ENCODE results near the gene SIX1. TPM values are rescaled to one million over a fixed set of nuclear protein-coding genes. Genes with fewer than 3 reads are reported as not detected.

Gene SIX1
- total RNA-seq, 4 donors from 2014 or later: 0.42 to 1.4 (median 0.70) TPM

- no peaks in the 10 kb centered on the region for H3K4me1 ChIP-seq
- no peaks in the 10 kb centered on the region for H3K36me3 ChIP-seq
- TF ChIP-seq POLR2A (IDR thresholded peaks at IDR 0.05) (no peak), EP300 (IDR thresholded peaks at IDR 0.05) (no peak), POLR2AphosphoS5 (IDR thresholded peaks at IDR 0.05) (no peak)
- TF ChIP-seq, protein P1, sequence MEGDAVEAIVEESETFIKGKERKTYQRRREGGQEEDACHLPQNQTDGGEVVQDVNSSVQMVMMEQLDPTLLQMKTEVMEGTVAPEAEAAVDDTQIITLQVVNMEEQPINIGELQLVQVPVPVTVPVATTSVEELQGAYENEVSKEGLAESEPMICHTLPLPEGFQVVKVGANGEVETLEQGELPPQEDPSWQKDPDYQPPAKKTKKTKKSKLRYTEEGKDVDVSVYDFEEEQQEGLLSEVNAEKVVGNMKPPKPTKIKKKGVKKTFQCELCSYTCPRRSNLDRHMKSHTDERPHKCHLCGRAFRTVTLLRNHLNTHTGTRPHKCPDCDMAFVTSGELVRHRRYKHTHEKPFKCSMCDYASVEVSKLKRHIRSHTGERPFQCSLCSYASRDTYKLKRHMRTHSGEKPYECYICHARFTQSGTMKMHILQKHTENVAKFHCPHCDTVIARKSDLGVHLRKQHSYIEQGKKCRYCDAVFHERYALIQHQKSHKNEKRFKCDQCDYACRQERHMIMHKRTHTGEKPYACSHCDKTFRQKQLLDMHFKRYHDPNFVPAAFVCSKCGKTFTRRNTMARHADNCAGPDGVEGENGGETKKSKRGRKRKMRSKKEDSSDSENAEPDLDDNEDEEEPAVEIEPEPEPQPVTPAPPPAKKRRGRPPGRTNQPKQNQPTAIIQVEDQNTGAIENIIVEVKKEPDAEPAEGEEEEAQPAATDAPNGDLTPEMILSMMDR (IDR thresholded peaks at IDR 0.05): no peak
- no peak for ATAC-seq
- 31 to 43% methylated on average over 4 to 5 of the region's 5 CpGs for WGBS, 2 donors (ENCODE audit: low coverage in 1 of 2)
- H3K27ac ChIP-seq: no peak overlapping the region
- no peaks in the 10 kb centered on the region for H3K9me3 ChIP-seq
- no peaks in the 10 kb centered on the region for H3K27me3 ChIP-seq
- no peak overlapping the region for H3K4me3 ChIP-seq
Observed at GRCh38 chr14:60622210-60622916, 26.9 kb downstream of the SIX1 start.

GRCh38 chr14:60621386-60621785 lies 27.9 kb downstream of the SIX1 start:
- ATAC-seq: no peak
- Histone ChIP-seq H3K27ac (no peak overlapping the region), H3K27me3 (no peaks in the 10 kb centered on the region), H3K36me3 (no peaks in the 10 kb centered on the region), H3K9me3 (no peaks in the 10 kb centered on the region), H3K4me3 (no peak overlapping the region), H3K4me1 (no peaks in the 10 kb centered on the region)
- TF ChIP-seq POLR2A (IDR thresholded peaks at IDR 0.05) (no peak), POLR2AphosphoS5 (IDR thresholded peaks at IDR 0.05) (no peak), EP300 (IDR thresholded peaks at IDR 0.05) (no peak)
- TF ChIP-seq, protein P1 (IDR thresholded peaks at IDR 0.05): no peak

DNA sequence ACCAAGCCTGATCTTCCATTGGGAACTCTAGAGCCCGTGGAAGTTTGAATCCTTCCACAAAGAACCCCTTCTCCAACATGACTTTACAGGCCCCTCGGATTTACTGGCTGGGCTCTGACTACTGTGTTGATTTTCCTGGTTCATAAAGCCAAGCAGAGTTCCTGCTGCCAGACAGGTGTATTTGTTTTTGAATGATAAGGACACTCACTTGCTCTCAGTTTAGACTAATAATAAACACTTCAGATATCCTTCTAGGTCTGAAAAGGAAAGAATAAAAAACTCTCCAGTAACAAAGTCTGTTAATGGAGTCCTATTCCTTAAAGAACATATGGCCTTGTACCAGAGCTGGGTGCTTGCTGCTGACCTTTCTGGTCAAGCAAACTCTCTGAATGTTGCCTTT lies 31.0 kb downstream of the SIX1 start:
- H3K27ac ChIP-seq: no peak overlapping the region
- TF ChIP-seq POLR2A (IDR thresholded peaks at IDR 0.05) (no peak), POLR2AphosphoS5 (IDR thresholded peaks at IDR 0.05) (no peak), EP300 (IDR thresholded peaks at IDR 0.05) (no peak)
- TF ChIP-seq, protein P1 (IDR thresholded peaks at IDR 0.05): no peak
- 56 to 58% methylated on average over 2 of the region's 2 CpGs for WGBS, 2 donors (ENCODE audit: low coverage in 1 of 2)
- H3K9me3 ChIP-seq: no peaks in the 10 kb centered on the region
- ATAC-seq: no peak
- H3K4me3 ChIP-seq: no peak overlapping the region
- no peaks in the 10 kb centered on the region for H3K36me3 ChIP-seq
- no peaks in the 10 kb centered on the region for H3K4me1 ChIP-seq
- no peaks in the 10 kb centered on the region for H3K27me3 ChIP-seq

- ATAC-seq: no peak
- H3K27ac ChIP-seq: no peak overlapping the region
- WGBS, 2 donors (ENCODE audit: low coverage in 1 of 2): 29 to 48% methylated on average over 3 to 11 of the region's 11 CpGs
Observed at GRCh38 chr14:60616461-60616959, 32.8 kb downstream of the SIX1 start.

More at GRCh38 chr14:60616461-60616959, 32.8 kb downstream of the SIX1 start:
- no peaks in the 10 kb centered on the region for H3K27me3 ChIP-seq
- no peaks in the 10 kb centered on the region for H3K4me1 ChIP-seq
- TF ChIP-seq POLR2A (IDR thresholded peaks at IDR 0.05) (no peak), POLR2AphosphoS5 (IDR thresholded peaks at IDR 0.05) (no peak), EP300 (IDR thresholded peaks at IDR 0.05) (no peak)
- TF ChIP-seq, protein P1 (IDR thresholded peaks at IDR 0.05): no peak
- no peaks in the 10 kb centered on the region for H3K9me3 ChIP-seq
- H3K4me3 ChIP-seq: no peak overlapping the region
- H3K36me3 ChIP-seq: no peaks in the 10 kb centered on the region

Data from gastroesophageal sphincter (tissue), 4 donors.